Measurements from ENCODE around the gene IL22.

DNA sequence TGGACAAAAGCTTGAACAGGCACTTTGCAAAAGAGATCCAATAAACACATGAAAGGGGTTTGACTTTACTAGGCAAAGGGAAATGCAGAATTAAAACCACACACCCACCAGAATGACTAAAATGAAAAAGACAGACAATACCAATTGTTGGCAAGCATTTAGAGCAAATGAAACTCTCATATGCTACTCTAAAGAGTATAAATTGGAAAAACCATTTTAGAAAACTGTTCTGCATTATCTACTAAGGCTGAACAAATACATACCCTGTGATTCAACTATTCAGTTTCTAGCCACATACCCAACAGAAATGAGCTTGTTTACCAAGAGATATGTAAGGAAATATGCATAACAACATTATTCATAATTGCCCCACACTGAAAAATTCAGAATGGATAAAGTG lies 8.5 kb upstream of the IL22 start:
- TF ChIP-seq, protein P1, sequence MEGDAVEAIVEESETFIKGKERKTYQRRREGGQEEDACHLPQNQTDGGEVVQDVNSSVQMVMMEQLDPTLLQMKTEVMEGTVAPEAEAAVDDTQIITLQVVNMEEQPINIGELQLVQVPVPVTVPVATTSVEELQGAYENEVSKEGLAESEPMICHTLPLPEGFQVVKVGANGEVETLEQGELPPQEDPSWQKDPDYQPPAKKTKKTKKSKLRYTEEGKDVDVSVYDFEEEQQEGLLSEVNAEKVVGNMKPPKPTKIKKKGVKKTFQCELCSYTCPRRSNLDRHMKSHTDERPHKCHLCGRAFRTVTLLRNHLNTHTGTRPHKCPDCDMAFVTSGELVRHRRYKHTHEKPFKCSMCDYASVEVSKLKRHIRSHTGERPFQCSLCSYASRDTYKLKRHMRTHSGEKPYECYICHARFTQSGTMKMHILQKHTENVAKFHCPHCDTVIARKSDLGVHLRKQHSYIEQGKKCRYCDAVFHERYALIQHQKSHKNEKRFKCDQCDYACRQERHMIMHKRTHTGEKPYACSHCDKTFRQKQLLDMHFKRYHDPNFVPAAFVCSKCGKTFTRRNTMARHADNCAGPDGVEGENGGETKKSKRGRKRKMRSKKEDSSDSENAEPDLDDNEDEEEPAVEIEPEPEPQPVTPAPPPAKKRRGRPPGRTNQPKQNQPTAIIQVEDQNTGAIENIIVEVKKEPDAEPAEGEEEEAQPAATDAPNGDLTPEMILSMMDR (conservative IDR thresholded peaks at IDR 0.05; ENCODE audit: low read depth, low read length), result no peak
- no peak for TF ChIP-seq EZH2 (IDR thresholded peaks at IDR 0.05; ENCODE audit: borderline replicate concordance, low read depth, low read length, poor library complexity, severe bottlenecking)

Measured in A673 (cell line).